Activated naive CD8-positive, alpha-beta T cell (primary cell): ENCODE measurements around the gene ZNF488.
"Not testable (repeated sequence)": the region's sequence is repeated elsewhere in the genome, so short reads cannot be mapped to it uniquely, and the experiment has no call there.

Experiments used
- H3K27ac Mint-ChIP-seq: one replicate; pipeline ENCODE4 v1.8.0; 2021; ENCODE audit warnings: mixed read lengths
- H3K27me3 Mint-ChIP-seq: one replicate; pipeline ENCODE4 v1.8.0; 2021; ENCODE audit warnings: mixed read lengths
- H3K36me3 Mint-ChIP-seq: one replicate; pipeline ENCODE4 v1.8.0; 2021; ENCODE audit warnings: mixed read lengths
- H3K4me1 Mint-ChIP-seq: one replicate; pipeline ENCODE4 v1.8.0; 2021; ENCODE audit warnings: low read depth, mixed read lengths
- H3K4me3 Mint-ChIP-seq: one replicate; pipeline ENCODE4 v1.8.0; 2021; ENCODE audit warnings: mild to moderate bottlenecking, mixed read lengths
- H3K9me3 Mint-ChIP-seq: one replicate; pipeline ENCODE4 v1.8.0; 2021; ENCODE audit warnings: low read depth, mixed read lengths

The ZNF488 gene

GRCh38 chr10:47384148-47384921 lies at the start of gene ZNF488:
Gene ZNF488, minus strand, starts transcription at chr10:47384293. Its CDS starts 15,464 bp downstream, at chr10:47368829.
- peak within 1 kb of the TSS; percentile 64 for H3K27ac Mint-ChIP-seq
- H3K27me3 Mint-ChIP-seq, result peaks cover 25% of the 10 kb centered on the region
- no peaks in the 10 kb centered on the region for H3K9me3 Mint-ChIP-seq
- H3K4me1 Mint-ChIP-seq, result peaks cover 12% of the 10 kb centered on the region
- peak within 1 kb of the TSS; percentile 94 for H3K4me3 Mint-ChIP-seq
- no peaks in the 10 kb centered on the region for H3K36me3 Mint-ChIP-seq

- Mint-ChIP-seq H3K27ac (no peak overlapping the region), H3K9me3 (no peaks in the 10 kb centered on the region), H3K36me3 (no peaks in the 10 kb centered on the region), H3K27me3 (no peaks in the 10 kb centered on the region), H3K4me3 (no peak overlapping the region), H3K4me1 (no peaks in the 10 kb centered on the region)
These were observed 41.8 kb upstream of the ZNF488 start for GRCh38 chr10:47425813-47426419.

GRCh38 chr10:47424231-47424630 lies 40.1 kb upstream of the ZNF488 start:
- Mint-ChIP-seq H3K4me3 (no peak overlapping the region), H3K36me3 (no peaks in the 10 kb centered on the region), H3K9me3 (no peaks in the 10 kb centered on the region), H3K27me3 (no peaks in the 10 kb centered on the region), H3K27ac (no peak overlapping the region), H3K4me1 (no peaks in the 10 kb centered on the region)

GRCh38 chr10:47423476-47423875 lies 39.4 kb upstream of the ZNF488 start:
- Mint-ChIP-seq H3K27ac (no peak overlapping the region), H3K4me1 (no peaks in the 10 kb centered on the region), H3K4me3 (no peak overlapping the region)

GRCh38 chr10:47421057-47421952 lies 37.2 kb upstream of the ZNF488 start:
- Mint-ChIP-seq H3K4me1 (no peaks in the 10 kb centered on the region), H3K36me3 (no peaks in the 10 kb centered on the region), H3K4me3 (no peak overlapping the region), H3K9me3 (no peaks in the 10 kb centered on the region), H3K27me3 (no peaks in the 10 kb centered on the region), H3K27ac (no peak overlapping the region)

More at GRCh38 chr10:47423476-47423875, 39.4 kb upstream of the ZNF488 start:
- no peaks in the 10 kb centered on the region for H3K9me3 Mint-ChIP-seq
- no peaks in the 10 kb centered on the region for H3K36me3 Mint-ChIP-seq
- H3K27me3 Mint-ChIP-seq, result no peaks in the 10 kb centered on the region

- H3K27ac Mint-ChIP-seq, result no peak overlapping the region
- H3K9me3 Mint-ChIP-seq, result no peaks in the 10 kb centered on the region
- H3K27me3 Mint-ChIP-seq, result no peaks in the 10 kb centered on the region
- H3K4me3 Mint-ChIP-seq, result no peak overlapping the region
- no peaks in the 10 kb centered on the region for H3K4me1 Mint-ChIP-seq
- H3K36me3 Mint-ChIP-seq, result no peaks in the 10 kb centered on the region
These were observed 36.4 kb upstream of the ZNF488 start for GRCh38 chr10:47420305-47421056.

GRCh38 chr10:47419421-47419820 lies 35.3 kb upstream of the ZNF488 start:
- H3K9me3 Mint-ChIP-seq, result no peaks in the 10 kb centered on the region
- no peak overlapping the region for H3K4me3 Mint-ChIP-seq
- H3K36me3 Mint-ChIP-seq, result no peaks in the 10 kb centered on the region
- H3K27ac Mint-ChIP-seq, result no peak overlapping the region
- no peaks in the 10 kb centered on the region for H3K4me1 Mint-ChIP-seq
- H3K27me3 Mint-ChIP-seq, result no peaks in the 10 kb centered on the region

- Mint-ChIP-seq H3K4me1 (no peaks in the 10 kb centered on the region), H3K9me3 (no peaks in the 10 kb centered on the region), H3K27me3 (no peaks in the 10 kb centered on the region), H3K27ac (no peak overlapping the region), H3K36me3 (no peaks in the 10 kb centered on the region), H3K4me3 (no peak overlapping the region)
These were observed 34.9 kb upstream of the ZNF488 start for GRCh38 chr10:47418966-47419365.

GRCh38 chr10:47418321-47418720 lies 34.2 kb upstream of the ZNF488 start:
- Mint-ChIP-seq H3K4me3 (no peak overlapping the region), H3K9me3 (no peaks in the 10 kb centered on the region), H3K4me1 (no peaks in the 10 kb centered on the region), H3K27ac (no peak overlapping the region), H3K36me3 (no peaks in the 10 kb centered on the region), H3K27me3 (no peaks in the 10 kb centered on the region)

GRCh38 chr10:47416305-47417218 lies 32.5 kb upstream of the ZNF488 start:
- H3K27me3 Mint-ChIP-seq, result not testable (repeated sequence)

GRCh38 chr10:47415520-47416304 lies 31.6 kb upstream of the ZNF488 start:
- no peak overlapping the region for H3K4me3 Mint-ChIP-seq
- no peaks in the 10 kb centered on the region for H3K36me3 Mint-ChIP-seq
- H3K4me1 Mint-ChIP-seq, result no peaks in the 10 kb centered on the region
- no peaks in the 10 kb centered on the region for H3K27me3 Mint-ChIP-seq
- no peak overlapping the region for H3K27ac Mint-ChIP-seq
- H3K9me3 Mint-ChIP-seq, result no peaks in the 10 kb centered on the region

More at GRCh38 chr10:47416305-47417218, 32.5 kb upstream of the ZNF488 start:
- H3K4me3 Mint-ChIP-seq, H3K36me3 Mint-ChIP-seq, H3K4me1 Mint-ChIP-seq, H3K9me3 Mint-ChIP-seq, H3K27ac Mint-ChIP-seq: not testable (repeated sequence)

GRCh38 chr10:47414752-47415519 lies 30.8 kb upstream of the ZNF488 start:
- Mint-ChIP-seq H3K27ac (no peak overlapping the region), H3K27me3 (no peaks in the 10 kb centered on the region), H3K4me1 (no peaks in the 10 kb centered on the region), H3K9me3 (no peaks in the 10 kb centered on the region), H3K4me3 (no peak overlapping the region), H3K36me3 (no peaks in the 10 kb centered on the region)

GRCh38 chr10:47414227-47414592 lies 30.1 kb upstream of the ZNF488 start:
- H3K36me3 Mint-ChIP-seq, result no peaks in the 10 kb centered on the region
- H3K27me3 Mint-ChIP-seq, result no peaks in the 10 kb centered on the region
- no peaks in the 10 kb centered on the region for H3K4me1 Mint-ChIP-seq
- H3K27ac Mint-ChIP-seq, result no peak overlapping the region
- H3K9me3 Mint-ChIP-seq, result no peaks in the 10 kb centered on the region
- H3K4me3 Mint-ChIP-seq, result no peak overlapping the region
